Measurements from ENCODE around the gene TFR2. TPM values are rescaled to one million over a fixed set of nuclear protein-coding genes. Genes with fewer than 3 reads are reported as not detected.
A peak's percentile ranks its signal among the peaks of the same experiment; 100 is the strongest.

Gene TFR2
- total RNA-seq, 1 experiment from 2014 or later: not detected

DNA sequence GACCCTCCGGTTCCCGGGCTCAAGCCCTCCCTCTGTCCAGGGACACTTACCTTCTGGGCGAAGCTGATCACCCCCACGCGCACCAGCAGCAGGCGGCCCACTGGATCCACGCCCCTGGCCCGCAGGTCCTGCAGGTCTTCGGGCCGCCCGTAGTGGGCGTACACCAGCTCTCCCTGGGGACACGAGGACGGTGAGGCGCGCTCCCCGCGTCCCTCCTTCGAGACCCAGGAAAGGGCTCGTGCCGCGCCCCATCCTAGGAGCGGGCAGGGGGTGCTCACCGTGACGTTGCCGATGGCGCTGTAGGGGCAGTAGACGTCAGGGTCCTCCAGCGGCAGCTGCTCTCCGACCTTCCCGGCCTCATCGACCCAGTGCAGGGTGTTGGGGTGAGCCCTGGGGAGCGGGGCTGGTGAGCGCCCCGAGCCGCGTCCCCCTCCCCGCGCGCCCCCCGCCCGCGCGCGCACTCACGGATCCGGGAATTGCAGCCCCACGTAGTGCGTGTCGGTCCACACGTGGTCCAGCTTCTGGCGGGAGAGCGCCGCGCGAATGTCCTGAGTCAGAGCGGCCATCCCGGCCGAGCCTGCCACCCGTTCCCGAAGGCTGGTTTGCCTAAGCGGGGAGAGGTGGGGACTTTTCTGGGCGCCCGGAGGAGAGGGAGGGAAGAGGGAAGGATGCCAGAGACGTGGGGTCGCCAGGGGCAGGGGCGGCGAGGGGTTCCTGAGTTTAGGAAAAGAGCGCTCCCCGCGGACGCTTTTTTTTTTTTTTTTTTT, 8.2 kb downstream of the TFR2 start:
- Histone ChIP-seq H3K4me2 (ENCODE audit: low read length) (peak overlapping the region; percentile 37), H2AFZ (ENCODE audit: low read length) (peak overlapping the region; percentile 59), H3K27ac (ENCODE audit: low read length) (no peak overlapping the region), H3K79me2 (ENCODE audit: low read length) (no peaks in the 10 kb centered on the region), H3K4me3 (ENCODE audit: low read length) (no peak overlapping the region), H3F3A (ENCODE audit: low read length, unreplicated experiment) (no peaks in the 10 kb centered on the region), H3K9me3 (ENCODE audit: low read length) (no peaks in the 10 kb centered on the region), H4K20me1 (ENCODE audit: low read length) (no peaks in the 10 kb centered on the region), H3K9me2 (replicated peaks; ENCODE audit: low read length) (no peaks in the 10 kb centered on the region), H3K27me3 (ENCODE audit: low read length) (no peaks in the 10 kb centered on the region), H3K4me1 (ENCODE audit: insufficient read depth, low read length) (no peaks in the 10 kb centered on the region), H3K9ac (ENCODE audit: low read length) (no peak overlapping the region), H3K36me3 (ENCODE audit: low read depth, low read length) (no peaks in the 10 kb centered on the region)
- TF ChIP-seq CTCF (conservative IDR thresholded peaks at IDR 0.05; ENCODE audit: low read depth, low read length): peak; percentile 33; the same call in 1 of the 2 replicates
- TF ChIP-seq EZH2 (IDR thresholded peaks at IDR 0.05; ENCODE audit: low read length, unreplicated experiment): no peak
- no peak for TF ChIP-seq EZH2phosphoT487 (IDR thresholded peaks at IDR 0.05; ENCODE audit: borderline replicate concordance, low read length)
- ChIA-PET CTCF (interaction anchor here (0.5 to 1.0 kb wide), 3 partner anchors 21 to 83 kb away, joined by 3 to 10 read pairs (median 5); partner anchors contain the start of gene MOSPD3), POLR2A (ENCODE audit: unreplicated experiment) (interaction anchor here (0.6 kb wide), 2 partner anchors 19 to 40 kb away, joined by 3 read pairs; partner anchors contain the start of gene GNB2)
- DNase-seq (peak; percentile 14), ATAC-seq (peak; percentile 70)
- intact Hi-C loops (cut with micrococcal nuclease): no loop called here
- no TSS peak for BruUV-seq (replicated peaks)

DNA sequence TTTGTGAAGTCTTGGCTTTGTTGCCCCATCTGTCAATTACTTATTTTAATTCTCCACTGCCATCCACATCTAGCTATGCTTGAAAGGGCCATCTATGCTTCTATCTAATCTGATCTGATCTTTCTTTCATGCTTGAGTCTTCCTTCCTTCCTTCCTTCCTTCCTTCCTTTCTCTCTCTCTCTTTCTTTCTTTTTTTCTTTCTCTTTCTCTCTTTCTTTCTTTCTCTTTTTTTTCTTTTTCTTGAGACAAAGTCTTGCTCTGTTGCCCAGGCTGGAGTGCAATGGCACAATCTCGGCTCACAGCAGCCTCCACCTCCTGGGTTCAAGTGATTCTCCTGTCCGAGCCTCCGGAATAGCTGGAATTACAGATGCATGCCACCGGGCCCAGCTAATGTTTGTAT, 11.3 kb downstream of the TFR2 start:
- no peak overlapping the region for H3K9ac ChIP-seq (ENCODE audit: low read length)
- no peak overlapping the region for H3K4me2 ChIP-seq (ENCODE audit: low read length)
- no peaks in the 10 kb centered on the region for H3K79me2 ChIP-seq (ENCODE audit: low read length)
- no peaks in the 10 kb centered on the region for H3K9me3 ChIP-seq (ENCODE audit: low read length)
- no peak overlapping the region for H2AFZ ChIP-seq (ENCODE audit: low read length)
- H4K20me1 ChIP-seq (ENCODE audit: low read length): no peaks in the 10 kb centered on the region
- intact Hi-C loops (cut with micrococcal nuclease): no loop called here
- BruUV-seq (replicated peaks): no TSS peak
- H3K4me3 ChIP-seq (ENCODE audit: low read length): no peak overlapping the region
- no peaks in the 10 kb centered on the region for H3F3A ChIP-seq (ENCODE audit: low read length, unreplicated experiment)
- ATAC-seq: no peak
- H3K27ac ChIP-seq (ENCODE audit: low read length): no peak overlapping the region
- no peaks in the 10 kb centered on the region for H3K36me3 ChIP-seq (ENCODE audit: low read depth, low read length)
- CTCF ChIA-PET: no interaction called here
- H3K4me1 ChIP-seq (ENCODE audit: insufficient read depth, low read length): peaks cover 6% of the 10 kb centered on the region
- TF ChIP-seq EZH2 (IDR thresholded peaks at IDR 0.05; ENCODE audit: low read length, unreplicated experiment): no peak
- no peak for TF ChIP-seq EZH2phosphoT487 (IDR thresholded peaks at IDR 0.05; ENCODE audit: borderline replicate concordance, low read length)
- no peak for TF ChIP-seq CTCF (conservative IDR thresholded peaks at IDR 0.05; ENCODE audit: low read depth, low read length)
- POLR2A ChIA-PET (ENCODE audit: unreplicated experiment): interaction anchor here (0.7 kb wide), 1 partner anchor 133 kb away, joined by 6 read pairs; no protein-coding TSS in a partner anchor
- no peaks in the 10 kb centered on the region for H3K9me2 ChIP-seq (replicated peaks; ENCODE audit: low read length)
- DNase-seq: no peak
- no peaks in the 10 kb centered on the region for H3K27me3 ChIP-seq (ENCODE audit: low read length)
